Measurements from ENCODE around the gene MARK3. TPM values are rescaled to one million over a fixed set of nuclear protein-coding genes. Genes with fewer than 3 reads are reported as not detected.

The MARK3 gene
- polyA plus RNA-seq, 1 donor (not counting 4 experiments of a cell fraction or from before 2014, with no cell fraction given), result 133 TPM

DNA sequence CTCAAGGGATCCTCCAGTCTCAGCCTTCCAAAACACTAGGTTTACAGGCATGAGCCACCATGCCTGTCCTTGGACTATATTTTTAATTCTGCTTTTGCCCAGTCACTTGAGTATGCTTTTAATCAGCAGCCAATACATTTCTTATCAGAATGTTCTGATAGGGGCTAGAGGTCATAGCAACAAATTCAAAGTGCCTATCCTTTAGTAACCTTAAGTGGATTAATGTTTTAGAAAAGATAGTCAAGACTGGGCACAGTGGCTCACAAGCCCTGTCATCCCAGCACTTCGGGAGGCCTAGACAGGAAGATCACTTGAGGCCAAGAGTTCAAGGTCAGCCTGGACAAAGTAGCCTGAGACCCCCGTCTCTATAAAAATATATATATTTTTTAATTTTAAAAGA is 100.3 kb downstream of the MARK3 start:
- Histone ChIP-seq H3K4me1 (ENCODE audit: control insufficient read depth, extremely low read depth, insufficient read depth, low read length) (peaks cover 17% of the 10 kb centered on the region), H3K79me2 (ENCODE audit: control insufficient read depth, insufficient read depth, low read length) (peaks cover 5% of the 10 kb centered on the region), H4K20me1 (ENCODE audit: control insufficient read depth, extremely low read depth, insufficient read depth, low read length) (peaks cover 6% of the 10 kb centered on the region), H3K27ac (ENCODE audit: control insufficient read depth, insufficient read depth, low read length) (no peak overlapping the region), H3K9me3 (ENCODE audit: control insufficient read depth, low read depth, low read length) (no peaks in the 10 kb centered on the region), H3K27me3 (ENCODE audit: control insufficient read depth, extremely low read depth, insufficient read depth, low read length) (no peaks in the 10 kb centered on the region), H3K9ac (ENCODE audit: control insufficient read depth, extremely low read depth, insufficient read depth, low read length) (no peak overlapping the region), H3K4me2 (ENCODE audit: control insufficient read depth, extremely low read depth, insufficient read depth, low read depth, low read length) (no peak overlapping the region), H3K36me3 (ENCODE audit: control insufficient read depth in 2 of 2, extremely low read depth in 1 of 2, insufficient read depth in 2 of 2, low read length in 2 of 2) (peaks cover 24 to 31% of the 10 kb centered on the region in 2 experiments), H2AFZ (ENCODE audit: control insufficient read depth, low read length) (no peak overlapping the region), H3K4me3 (ENCODE audit: control insufficient read depth in 2 of 3, extremely low read depth in 1 of 3, insufficient read depth in 2 of 3, low read depth in 1 of 3, low read length in 3 of 3) (no peak overlapping the region), H3K9me1 (ENCODE audit: control insufficient read depth, extremely low read depth, insufficient read depth, low read length) (no peaks in the 10 kb centered on the region)
- dilution Hi-C loops (cut with MboI; ENCODE audit: extremely low pct_ligation_motif_present, low sequenced_read_pairs), result no loop called here
- DNase-seq (ENCODE audit: low read depth, low spot score) (no peak), FAIRE-seq (no peak)
- TF ChIP-seq, protein P1, sequence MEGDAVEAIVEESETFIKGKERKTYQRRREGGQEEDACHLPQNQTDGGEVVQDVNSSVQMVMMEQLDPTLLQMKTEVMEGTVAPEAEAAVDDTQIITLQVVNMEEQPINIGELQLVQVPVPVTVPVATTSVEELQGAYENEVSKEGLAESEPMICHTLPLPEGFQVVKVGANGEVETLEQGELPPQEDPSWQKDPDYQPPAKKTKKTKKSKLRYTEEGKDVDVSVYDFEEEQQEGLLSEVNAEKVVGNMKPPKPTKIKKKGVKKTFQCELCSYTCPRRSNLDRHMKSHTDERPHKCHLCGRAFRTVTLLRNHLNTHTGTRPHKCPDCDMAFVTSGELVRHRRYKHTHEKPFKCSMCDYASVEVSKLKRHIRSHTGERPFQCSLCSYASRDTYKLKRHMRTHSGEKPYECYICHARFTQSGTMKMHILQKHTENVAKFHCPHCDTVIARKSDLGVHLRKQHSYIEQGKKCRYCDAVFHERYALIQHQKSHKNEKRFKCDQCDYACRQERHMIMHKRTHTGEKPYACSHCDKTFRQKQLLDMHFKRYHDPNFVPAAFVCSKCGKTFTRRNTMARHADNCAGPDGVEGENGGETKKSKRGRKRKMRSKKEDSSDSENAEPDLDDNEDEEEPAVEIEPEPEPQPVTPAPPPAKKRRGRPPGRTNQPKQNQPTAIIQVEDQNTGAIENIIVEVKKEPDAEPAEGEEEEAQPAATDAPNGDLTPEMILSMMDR (optimal IDR thresholded peaks at IDR 0.05 in 1 of 3, IDR thresholded peaks at IDR 0.05 in 1 of 3, conservative IDR thresholded peaks at IDR 0.05 in 1 of 3; ENCODE audit: extremely low read depth in 1 of 3, insufficient read depth in 2 of 3, low read length in 3 of 3), result no peak
- TF ChIP-seq EZH2 (IDR thresholded peaks at IDR 0.05; ENCODE audit: low read length), result no peak

DNA sequence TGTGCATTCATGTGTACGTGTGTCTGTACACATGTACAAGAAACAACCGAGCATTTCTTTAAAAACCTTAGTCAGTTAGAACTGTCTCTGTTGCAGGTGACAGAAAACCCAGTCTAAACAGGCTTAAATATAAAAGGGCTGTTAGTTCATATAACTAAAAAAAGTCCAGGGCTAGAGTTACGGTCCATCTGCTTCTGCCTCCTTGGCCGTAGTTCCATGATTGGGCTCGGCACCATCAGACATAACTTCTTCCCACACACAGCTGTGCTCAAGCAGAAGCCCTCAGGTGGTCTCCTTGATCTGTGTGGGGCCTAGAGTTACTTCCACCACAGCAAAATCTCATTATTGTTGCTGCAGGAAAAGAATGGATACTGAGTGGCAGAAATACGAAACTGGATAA is 102.9 kb downstream of the MARK3 start:
- DNase-seq (ENCODE audit: low read depth, low spot score) (no peak), FAIRE-seq (no peak)
- H3K27ac ChIP-seq (ENCODE audit: control insufficient read depth, insufficient read depth, low read length), result no peak overlapping the region
- H3K9me3 ChIP-seq (ENCODE audit: control insufficient read depth, low read depth, low read length), result no peaks in the 10 kb centered on the region
- H4K20me1 ChIP-seq (ENCODE audit: control insufficient read depth, extremely low read depth, insufficient read depth, low read length), result peaks cover 6% of the 10 kb centered on the region
- H3K36me3 ChIP-seq (ENCODE audit: control insufficient read depth in 2 of 2, extremely low read depth in 1 of 2, insufficient read depth in 2 of 2, low read length in 2 of 2), result peaks cover 21 to 27% of the 10 kb centered on the region in 2 experiments
- H3K9ac ChIP-seq (ENCODE audit: control insufficient read depth, extremely low read depth, insufficient read depth, low read length), result no peak overlapping the region
- no peaks in the 10 kb centered on the region for H3K27me3 ChIP-seq (ENCODE audit: control insufficient read depth, extremely low read depth, insufficient read depth, low read length)
- dilution Hi-C loops (cut with MboI; ENCODE audit: extremely low pct_ligation_motif_present, low sequenced_read_pairs), result no loop called here
- TF ChIP-seq EZH2 (IDR thresholded peaks at IDR 0.05; ENCODE audit: low read length), result no peak
- TF ChIP-seq, protein P1 (optimal IDR thresholded peaks at IDR 0.05 in 1 of 3, IDR thresholded peaks at IDR 0.05 in 1 of 3, conservative IDR thresholded peaks at IDR 0.05 in 1 of 3; ENCODE audit: extremely low read depth in 1 of 3, insufficient read depth in 2 of 3, low read length in 3 of 3), result no peak
- no peak overlapping the region for H3K4me2 ChIP-seq (ENCODE audit: control insufficient read depth, extremely low read depth, insufficient read depth, low read depth, low read length)
- H3K79me2 ChIP-seq (ENCODE audit: control insufficient read depth, insufficient read depth, low read length), result peaks cover 8% of the 10 kb centered on the region
- peaks cover 12% of the 10 kb centered on the region for H3K4me1 ChIP-seq (ENCODE audit: control insufficient read depth, extremely low read depth, insufficient read depth, low read length)
- H3K4me3 ChIP-seq (ENCODE audit: control insufficient read depth in 2 of 3, extremely low read depth in 1 of 3, insufficient read depth in 2 of 3, low read depth in 1 of 3, low read length in 3 of 3), result no peak overlapping the region
- H2AFZ ChIP-seq (ENCODE audit: control insufficient read depth, low read length), result no peak overlapping the region
- no peaks in the 10 kb centered on the region for H3K9me1 ChIP-seq (ENCODE audit: control insufficient read depth, extremely low read depth, insufficient read depth, low read length)
